Testis (tissue), 2 donors: Measurements from ENCODE around the gene DNAJA4.

Source experiments
- CTCF ChIP-seq, 3 experiments: fragments of 450-650 bp in 2 of 3; fragments of 200-600 bp in 1 of 3; sonication (generic) in 1 of 3; IDR thresholded peaks; one replicate each; pipeline ENCODE4 v1.5.1; 2016 to 2019; ENCODE audit warnings: antibody characterized with exemption in 3 of 3, mild to moderate bottlenecking in 2 of 3, moderate library complexity in 1 of 3
- POLR2A ChIP-seq: fragments of 450-650 bp; IDR thresholded peaks from one replicate; pipeline ENCODE4 v1.6.1; 2017; ENCODE audit warnings: antibody characterized with exemption, mild to moderate bottlenecking, moderate library complexity

- TF ChIP-seq CTCF (IDR thresholded peaks at IDR 0.05) (no peak), POLR2A (no peak)
Observed at GRCh38 chr15:78274994-78275393, 10.6 kb downstream of the DNAJA4 start.
